ENCODE data around the gene USP36. TPM values are rescaled to one million over a fixed set of nuclear protein-coding genes. Genes with fewer than 3 reads are reported as not detected.
"Not testable (repeated sequence)": the region's sequence is repeated elsewhere in the genome, so short reads cannot be mapped to it uniquely, and the experiment has no call there.

Gene USP36
- 170 TPM for total RNA-seq

DNA sequence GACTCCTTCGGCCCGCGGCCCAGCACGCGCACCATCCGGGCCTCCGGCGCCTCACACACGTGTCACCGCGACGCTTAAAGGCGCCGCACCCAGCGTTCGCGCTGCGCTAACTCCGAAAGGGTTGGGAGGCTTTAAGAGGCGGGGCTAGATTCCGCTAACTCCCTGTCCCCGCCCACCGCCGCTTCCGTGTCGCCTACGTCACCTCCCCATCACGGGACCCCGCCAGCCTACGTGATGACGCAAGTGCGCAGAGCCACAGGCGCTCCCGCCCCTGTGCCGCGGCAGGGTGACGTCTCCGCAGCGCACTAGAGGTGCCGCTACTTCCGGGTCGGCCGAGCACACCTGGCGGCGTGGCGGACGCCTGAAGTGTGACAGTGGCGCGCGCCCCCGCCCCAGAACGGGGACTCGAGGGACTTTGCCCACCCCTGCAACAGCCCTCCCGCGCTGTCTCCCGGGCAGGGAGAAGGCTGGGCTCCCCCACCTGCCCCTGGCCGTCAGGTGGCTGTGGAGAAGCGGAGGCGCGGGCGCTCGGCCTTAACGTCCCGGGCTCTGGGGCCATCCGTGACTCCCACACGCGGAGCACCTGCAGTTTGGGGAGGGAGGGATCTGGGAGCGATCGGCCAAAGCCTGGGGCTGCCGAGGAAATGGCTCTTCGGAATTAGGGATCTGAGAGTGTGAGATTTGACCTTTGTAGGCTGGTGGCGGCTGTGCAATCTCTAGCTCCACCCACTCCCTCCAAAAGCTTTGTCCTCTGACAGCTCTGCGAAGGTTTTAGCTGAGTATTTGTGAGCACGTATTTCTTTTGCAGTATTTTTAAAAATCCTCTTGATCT lies at the start of gene USP36:
TSS of gene USP36 (minus strand) at position 35 of the 832 bp plus-strand sequence. CDS start 4,451 bp downstream, outside the sequence.
- no peaks in the 10 kb centered on the region for H3K9me3 ChIP-seq (ENCODE audit: low read depth, low read length)
- peak within 1 kb of the TSS; percentile 78 for H3K4me3 ChIP-seq (ENCODE audit: low read length)
- peaks cover 25% of the 10 kb centered on the region for H3K4me1 ChIP-seq (ENCODE audit: insufficient read depth, low read length)
- H3K27me3 ChIP-seq (ENCODE audit: insufficient read depth, low read length) = no peaks in the 10 kb centered on the region

GRCh38 chr17:78890096-78890495 lies 49.5 kb upstream of the USP36 start:
- not testable (repeated sequence) for H3K4me3 ChIP-seq (ENCODE audit: low read length); H3K9me3 ChIP-seq (ENCODE audit: low read depth, low read length); H3K27me3 ChIP-seq (ENCODE audit: insufficient read depth, low read length)
- peaks cover 78% of the 10 kb centered on the region for H3K4me1 ChIP-seq (ENCODE audit: insufficient read depth, low read length)

DNA sequence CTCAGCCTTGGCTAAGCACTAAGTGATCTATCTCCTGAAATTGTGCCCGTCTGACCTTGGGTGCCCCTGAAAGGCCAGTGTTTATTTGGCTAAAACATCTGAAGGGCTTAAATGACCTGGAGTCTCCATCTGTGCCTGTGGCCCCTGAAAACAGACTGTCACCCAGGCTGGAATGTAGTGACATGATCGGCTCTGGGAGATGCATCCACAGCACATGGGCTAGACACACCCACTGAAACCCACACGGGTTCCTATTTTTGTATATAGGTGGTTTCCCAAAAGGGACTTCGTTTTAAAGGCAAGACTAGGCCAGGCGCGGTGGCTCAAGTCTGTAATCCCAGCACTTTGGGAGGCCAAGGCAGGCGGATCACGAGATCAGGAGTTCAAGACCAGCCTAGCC lies 48.9 kb upstream of the USP36 start:
- Histone ChIP-seq H3K4me1 (ENCODE audit: insufficient read depth, low read length) (peaks cover 84% of the 10 kb centered on the region), H3K4me3 (ENCODE audit: low read length) (no peak overlapping the region), H3K9me3 (ENCODE audit: low read depth, low read length) (no peaks in the 10 kb centered on the region), H3K27me3 (ENCODE audit: insufficient read depth, low read length) (no peaks in the 10 kb centered on the region)

GRCh38 chr17:78888941-78889518 lies 48.4 kb upstream of the USP36 start:
- Histone ChIP-seq H3K4me1 (ENCODE audit: insufficient read depth, low read length) (peaks cover 88% of the 10 kb centered on the region), H3K9me3 (ENCODE audit: low read depth, low read length) (no peaks in the 10 kb centered on the region), H3K4me3 (ENCODE audit: low read length) (no peak overlapping the region), H3K27me3 (ENCODE audit: insufficient read depth, low read length) (no peaks in the 10 kb centered on the region)

- no peaks in the 10 kb centered on the region for H3K27me3 ChIP-seq (ENCODE audit: insufficient read depth, low read length)
- H3K9me3 ChIP-seq (ENCODE audit: low read depth, low read length) = no peaks in the 10 kb centered on the region
- H3K4me3 ChIP-seq (ENCODE audit: low read length) = no peak overlapping the region
- peaks cover 88% of the 10 kb centered on the region for H3K4me1 ChIP-seq (ENCODE audit: insufficient read depth, low read length)
These were observed 46.3 kb upstream of the USP36 start for GRCh38 chr17:78886954-78887353.

DNA sequence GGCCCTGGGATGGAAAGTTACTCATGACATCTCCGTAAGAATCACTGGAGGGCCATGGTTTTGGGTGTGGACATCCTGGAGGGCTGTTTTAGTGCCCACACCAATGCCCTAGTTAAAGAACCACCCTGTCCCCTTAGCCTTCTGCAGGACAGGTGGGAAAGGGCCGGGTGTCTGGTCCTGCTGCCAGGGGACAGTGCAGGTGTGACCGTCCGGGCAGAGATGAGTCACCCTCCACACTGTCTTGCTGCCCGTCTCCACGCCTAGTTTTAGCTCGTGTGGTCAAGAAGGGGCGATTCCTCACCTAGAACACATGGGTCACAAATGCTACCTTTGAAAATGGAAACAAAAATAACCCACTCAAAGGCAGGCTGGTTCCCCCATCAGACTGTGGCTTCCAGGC lies 45.3 kb upstream of the USP36 start:
- Histone ChIP-seq H3K9me3 (ENCODE audit: low read depth, low read length) (no peaks in the 10 kb centered on the region), H3K4me1 (ENCODE audit: insufficient read depth, low read length) (peaks cover 81% of the 10 kb centered on the region), H3K27me3 (ENCODE audit: insufficient read depth, low read length) (no peaks in the 10 kb centered on the region), H3K4me3 (ENCODE audit: low read length) (no peak overlapping the region)

GRCh38 chr17:78884876-78885667 lies 44.5 kb upstream of the USP36 start:
- no peak overlapping the region for H3K4me3 ChIP-seq (ENCODE audit: low read length)
- H3K9me3 ChIP-seq (ENCODE audit: low read depth, low read length) = no peaks in the 10 kb centered on the region
- H3K4me1 ChIP-seq (ENCODE audit: insufficient read depth, low read length) = peaks cover 82% of the 10 kb centered on the region
- H3K27me3 ChIP-seq (ENCODE audit: insufficient read depth, low read length) = no peaks in the 10 kb centered on the region

DNA sequence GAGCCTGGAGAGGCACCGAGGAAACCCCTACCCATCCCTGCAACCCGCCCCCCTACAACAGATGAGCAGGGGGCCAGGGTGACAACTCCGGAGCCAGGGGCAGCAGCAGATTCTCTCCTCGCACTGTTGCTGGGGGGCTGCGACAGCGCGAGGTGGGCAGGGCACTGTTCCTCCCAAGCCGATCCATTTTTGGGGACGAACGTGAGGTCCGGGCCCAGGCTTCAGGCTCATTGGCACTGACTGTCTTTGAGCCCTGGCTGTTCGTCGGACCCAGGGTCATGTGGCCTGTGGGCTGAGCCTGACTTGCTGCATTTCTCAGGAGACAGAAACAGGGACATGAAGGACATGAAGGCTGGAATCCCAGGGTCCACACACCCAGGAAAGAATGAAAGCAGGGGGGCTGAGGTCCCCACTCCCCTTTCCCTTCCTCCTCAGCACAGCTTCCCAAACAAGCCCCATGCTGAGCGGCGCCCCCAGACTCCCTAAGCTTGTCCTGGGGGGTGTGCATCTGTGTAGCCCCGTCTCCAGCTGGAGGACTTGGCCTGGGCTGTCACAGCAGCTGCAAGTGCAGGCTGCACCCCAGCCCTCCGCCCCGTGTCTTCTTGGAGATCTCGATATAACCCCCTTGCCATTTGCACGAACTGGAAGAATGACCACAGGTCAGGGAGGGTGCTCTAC lies 43.7 kb upstream of the USP36 start:
- H3K4me3 ChIP-seq (ENCODE audit: low read length) = no peak overlapping the region
- H3K4me1 ChIP-seq (ENCODE audit: insufficient read depth, low read length) = peaks cover 82% of the 10 kb centered on the region

DNA sequence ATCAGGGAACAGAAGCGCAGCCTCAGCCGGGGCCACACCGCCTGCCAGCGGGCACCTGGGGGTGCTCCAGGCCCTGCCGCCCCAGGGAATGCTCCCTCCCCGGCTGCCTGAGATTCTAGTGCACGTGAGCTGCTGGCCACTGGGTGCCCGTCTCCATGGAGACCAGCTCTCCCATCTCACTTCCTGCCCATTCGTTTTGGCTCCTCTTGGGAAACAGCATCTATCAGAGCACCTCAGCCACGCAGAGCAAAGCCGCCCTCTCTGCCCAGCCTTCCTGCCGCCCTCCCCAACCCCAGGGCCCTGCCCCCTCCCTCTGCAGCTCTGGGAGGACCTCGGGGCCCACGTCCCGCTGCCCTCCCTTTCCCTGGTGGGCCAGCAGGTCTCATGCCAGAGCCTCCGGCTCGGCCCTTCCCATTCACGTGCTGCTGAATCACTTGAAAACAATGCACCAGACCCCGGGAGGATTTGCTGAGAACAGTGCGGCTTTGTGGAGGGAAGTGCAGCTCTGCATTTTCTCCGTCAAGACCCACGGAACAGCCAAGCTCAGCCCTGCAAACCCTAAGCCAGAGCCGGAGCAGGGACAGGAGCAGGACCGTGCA lies 43.0 kb upstream of the USP36 start:
- Histone ChIP-seq H3K9me3 (ENCODE audit: low read depth, low read length) (no peaks in the 10 kb centered on the region), H3K4me1 (ENCODE audit: insufficient read depth, low read length) (peaks cover 81% of the 10 kb centered on the region), H3K4me3 (ENCODE audit: low read length) (no peak overlapping the region), H3K27me3 (ENCODE audit: insufficient read depth, low read length) (no peaks in the 10 kb centered on the region)

More for the DNA sequence above, 43.7 kb upstream of the USP36 start:
- Histone ChIP-seq H3K9me3 (ENCODE audit: low read depth, low read length) (no peaks in the 10 kb centered on the region), H3K27me3 (ENCODE audit: insufficient read depth, low read length) (no peaks in the 10 kb centered on the region)

- Histone ChIP-seq H3K4me1 (ENCODE audit: insufficient read depth, low read length) (peaks cover 76% of the 10 kb centered on the region), H3K27me3 (ENCODE audit: insufficient read depth, low read length) (no peaks in the 10 kb centered on the region), H3K4me3 (ENCODE audit: low read length) (no peak overlapping the region), H3K9me3 (ENCODE audit: low read depth, low read length) (no peaks in the 10 kb centered on the region)
These were observed 42.5 kb upstream of the USP36 start for GRCh38 chr17:78883089-78883532.

- H3K9me3 ChIP-seq (ENCODE audit: low read depth, low read length) = no peaks in the 10 kb centered on the region
- peaks cover 75% of the 10 kb centered on the region for H3K4me1 ChIP-seq (ENCODE audit: insufficient read depth, low read length)
These were observed 42.0 kb upstream of the USP36 start for GRCh38 chr17:78882540-78883088.

DNA sequence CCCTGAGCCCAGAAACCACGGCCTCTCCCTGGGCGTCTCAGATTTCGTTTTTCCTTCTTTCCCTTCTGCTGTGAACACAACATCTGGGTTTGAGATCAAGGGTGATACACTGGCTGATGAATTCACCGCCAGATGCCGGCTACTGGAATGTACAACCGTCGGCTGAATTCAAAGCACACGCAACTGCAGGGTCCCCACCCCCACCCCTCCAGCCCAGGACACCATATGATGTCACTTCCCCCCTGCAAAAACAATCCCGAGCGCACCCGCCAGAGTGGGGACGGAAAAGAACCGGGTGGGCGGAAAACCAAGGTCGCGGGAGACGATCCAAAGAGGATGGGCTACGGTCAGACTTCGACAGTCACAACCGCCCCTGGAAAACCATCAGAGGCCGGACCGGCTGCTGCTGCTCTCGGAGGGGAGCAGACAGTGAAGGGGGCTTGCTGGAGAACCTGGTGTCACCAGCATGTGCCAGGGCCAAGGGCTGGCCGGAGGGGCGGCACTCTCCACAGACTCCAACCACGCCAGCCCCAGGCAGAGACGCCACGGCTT lies 39.1 kb upstream of the USP36 start:
- Histone ChIP-seq H3K4me1 (ENCODE audit: insufficient read depth, low read length) (peaks cover 74% of the 10 kb centered on the region), H3K27me3 (ENCODE audit: insufficient read depth, low read length) (no peaks in the 10 kb centered on the region), H3K4me3 (ENCODE audit: low read length) (no peak overlapping the region), H3K9me3 (ENCODE audit: low read depth, low read length) (no peaks in the 10 kb centered on the region)

More at GRCh38 chr17:78882540-78883088, 42.0 kb upstream of the USP36 start:
- Histone ChIP-seq H3K4me3 (ENCODE audit: low read length) (no peak overlapping the region), H3K27me3 (ENCODE audit: insufficient read depth, low read length) (no peaks in the 10 kb centered on the region)

DNA sequence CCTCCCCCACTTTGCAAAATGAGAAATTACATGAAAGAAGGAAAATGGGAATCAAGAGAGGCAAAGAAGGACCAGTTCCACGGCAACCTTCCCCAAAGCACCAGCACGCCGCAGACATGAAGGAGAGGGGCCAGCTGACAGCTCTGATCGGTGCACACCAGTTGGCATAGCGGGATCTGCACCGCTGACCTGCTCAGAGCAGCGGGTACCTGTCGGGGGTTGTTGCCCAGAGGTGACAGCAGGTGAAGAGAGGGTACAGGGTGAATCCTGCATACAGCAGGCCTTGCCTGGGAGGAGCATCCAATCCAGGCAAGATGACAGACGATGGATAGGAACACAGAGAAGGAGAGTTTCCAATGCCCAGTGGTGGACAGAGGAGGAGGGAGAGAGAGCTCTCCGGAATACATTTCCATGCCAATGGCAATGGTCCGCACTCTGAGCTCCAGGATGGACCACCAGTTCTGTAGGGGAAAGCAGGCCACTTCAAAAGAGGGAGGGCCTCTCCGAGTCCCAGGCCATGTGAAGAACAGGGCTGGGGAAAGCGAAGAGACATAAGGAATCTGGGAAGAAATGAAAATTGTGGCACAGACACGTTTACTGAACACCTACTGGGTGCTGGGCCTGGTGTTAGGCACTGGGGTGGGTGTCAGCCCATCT lies 38.4 kb upstream of the USP36 start:
- no peaks in the 10 kb centered on the region for H3K9me3 ChIP-seq (ENCODE audit: low read depth, low read length)
- H3K4me3 ChIP-seq (ENCODE audit: low read length) = no peak overlapping the region
- no peaks in the 10 kb centered on the region for H3K27me3 ChIP-seq (ENCODE audit: insufficient read depth, low read length)
- H3K4me1 ChIP-seq (ENCODE audit: insufficient read depth, low read length) = peaks cover 68% of the 10 kb centered on the region
